T-helper 1 cell treated with Interleukin-12 subunit alpha and Interleukin-12 subunit beta and Interleukin-4 antibody, amounts not matched to agents 30 ng/mL and 1 ng/mL, for 36 hours (primary cell): ENCODE results near the gene AADACL3. TPM values are rescaled to one million over a fixed set of nuclear protein-coding genes. Genes with fewer than 3 reads are reported as not detected.
"Not testable (repeated sequence)": the region's sequence is repeated elsewhere in the genome, so short reads cannot be mapped to it uniquely, and the experiment has no call there.

ENCODE experiments used
- intact Hi-C: fragments of 100-400 bp; cut with micrococcal nuclease; formaldehyde crosslinking; loops from one replicate; pipeline ENCODE4 v1.15.1; 2024
- total RNA-seq: library from RNA; stranded (reverse); gene quantifications from 2 replicates; pipeline ENCODE4 v1.2.3, GENCODE V29; 2022

Gene AADACL3
- total RNA-seq, 1 donor from 2014 or later: not detected

DNA sequence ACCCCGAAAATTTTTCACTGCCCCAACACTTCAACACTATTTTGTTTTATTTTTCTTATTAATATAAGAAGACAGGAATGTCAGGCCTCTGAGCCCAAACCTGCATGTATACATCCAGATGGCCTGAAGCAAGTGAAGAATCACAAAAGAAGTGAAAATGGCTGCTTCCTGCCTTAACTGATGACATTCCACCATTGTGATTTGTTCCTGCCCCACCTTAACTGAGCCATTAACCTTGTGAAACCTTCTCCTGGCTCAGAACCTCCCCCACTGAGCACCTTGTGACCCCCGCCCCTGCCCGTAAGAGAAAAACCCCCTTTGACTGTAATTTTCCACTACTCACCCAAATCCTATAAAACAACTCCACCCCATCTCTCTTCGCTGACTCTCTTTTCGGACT lies 2.3 kb upstream of the AADACL3 start:
- intact Hi-C loops: not testable (repeated sequence)

DNA sequence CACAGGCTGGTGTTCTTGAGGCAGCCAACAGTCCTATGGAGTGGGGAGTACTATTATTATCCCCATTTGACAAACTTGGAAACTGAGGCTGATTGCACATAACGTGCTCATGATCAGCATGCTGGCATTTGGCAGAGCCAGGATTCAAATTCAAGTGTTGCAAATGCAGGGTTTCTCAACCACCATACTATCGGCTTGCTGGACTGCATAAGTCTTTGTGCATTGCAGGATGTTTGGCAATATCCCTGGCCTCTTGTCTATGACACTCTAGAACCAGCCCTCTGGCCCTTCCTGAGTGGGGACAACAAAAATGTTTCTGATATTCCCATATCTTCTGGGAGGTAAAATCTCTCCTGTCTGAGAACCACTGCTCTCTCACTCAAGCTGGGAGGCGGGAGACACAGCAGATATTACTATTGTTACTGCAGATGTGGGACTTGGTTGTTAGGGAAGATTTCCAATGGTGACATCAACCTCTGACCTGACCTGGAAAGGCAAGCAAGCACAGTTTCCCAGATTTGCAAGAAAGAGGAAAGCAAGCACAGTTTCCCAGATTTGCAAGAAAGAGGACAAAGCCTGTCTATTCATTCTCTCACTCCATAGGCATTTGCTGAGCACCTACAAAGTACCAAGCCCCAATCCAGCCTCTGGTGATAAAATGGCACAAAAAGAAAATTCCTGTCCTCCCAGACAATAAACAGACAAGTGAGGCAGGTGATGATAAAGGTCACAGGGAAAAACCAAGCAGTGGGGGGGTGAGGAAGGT lies 1.0 kb upstream of the AADACL3 start:
- intact Hi-C loops: no loop called here

DNA sequence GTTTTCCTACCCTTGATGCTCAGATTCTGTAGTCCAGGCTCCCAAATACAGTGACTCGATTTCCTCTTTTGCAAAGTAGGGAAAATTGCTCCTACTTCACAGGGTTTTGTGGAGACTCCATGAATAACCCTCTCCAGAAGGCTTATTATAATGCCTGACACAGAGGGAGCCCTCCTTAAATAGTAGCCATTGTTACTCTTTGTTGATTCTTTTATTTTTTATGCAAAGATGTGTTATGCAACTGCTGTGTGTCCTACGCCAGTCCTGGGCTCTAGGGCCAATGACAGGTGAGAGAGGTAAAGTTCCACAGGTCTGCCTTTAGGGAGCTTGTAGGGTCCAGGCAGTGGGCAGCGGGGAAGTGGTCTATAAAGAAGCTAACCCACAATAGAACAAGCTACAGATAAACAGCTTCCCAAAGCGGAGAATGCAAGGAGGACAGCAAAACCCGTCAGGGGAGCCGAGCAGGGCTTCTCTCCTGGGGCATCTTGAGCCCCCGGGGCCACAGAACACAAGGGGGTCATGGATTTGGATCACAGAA lies 1.5 kb downstream of the AADACL3 start:
- intact Hi-C loops: no loop called here

DNA sequence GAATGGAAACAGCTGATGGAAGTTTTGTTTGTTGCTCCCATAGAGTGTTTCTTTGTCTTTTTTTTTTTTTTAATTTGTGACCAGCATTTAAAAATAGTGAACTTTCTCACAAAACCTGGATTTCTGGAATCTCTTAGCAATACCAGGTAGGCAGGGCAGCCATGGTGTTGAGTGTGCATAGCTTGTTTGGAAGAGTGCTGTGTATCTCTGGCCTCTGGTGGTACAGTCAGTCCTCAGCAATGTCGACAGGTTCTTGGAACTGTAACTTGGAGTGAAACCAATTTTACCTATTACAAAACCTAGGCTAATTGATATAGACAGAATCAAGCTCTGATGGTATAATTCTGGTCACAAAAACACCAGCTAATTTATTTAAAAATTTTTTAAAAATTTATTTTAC lies 6.7 kb downstream of the AADACL3 start:
- intact Hi-C loops: no loop called here

DNA sequence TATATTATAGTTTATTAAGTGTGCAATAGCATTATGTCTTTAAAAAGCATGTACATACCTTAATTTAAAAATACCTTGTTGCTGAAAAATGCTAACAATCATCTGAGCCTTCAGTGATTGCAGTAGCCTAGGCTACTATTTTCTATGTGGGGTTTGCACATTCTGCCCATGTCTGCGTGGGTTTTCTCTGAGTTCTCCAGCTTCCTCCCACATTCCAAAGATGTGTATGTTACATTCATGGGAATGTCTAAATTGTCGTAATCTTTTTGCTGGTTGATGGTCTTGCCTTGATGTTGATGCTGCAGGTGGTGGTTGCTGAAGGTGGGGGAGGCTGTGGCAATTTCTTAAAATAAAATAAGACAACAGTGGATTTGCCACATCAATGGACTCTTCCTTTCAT lies 12.5 kb downstream of the AADACL3 start:
- intact Hi-C loops: no loop called here

DNA sequence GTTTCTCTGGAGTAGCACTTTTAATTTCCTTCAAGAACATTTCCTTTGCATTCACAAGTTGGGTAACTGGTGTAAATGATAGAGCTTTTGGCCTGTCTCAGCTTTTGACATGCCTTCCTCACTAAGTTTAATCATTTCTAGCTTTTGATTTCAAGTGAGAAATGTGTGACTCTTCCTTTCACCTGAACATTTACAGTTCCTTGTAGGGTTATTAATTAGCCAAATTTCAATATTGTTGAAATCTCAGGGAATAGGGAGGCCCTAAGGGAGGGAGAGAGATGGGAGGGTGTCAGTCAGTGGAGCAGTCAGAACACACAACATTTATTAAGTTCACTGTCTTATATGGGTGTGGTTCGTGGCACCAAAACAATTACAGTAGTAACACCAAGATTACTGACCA lies 14.2 kb downstream of the AADACL3 start:
- intact Hi-C loops: no loop called here

DNA sequence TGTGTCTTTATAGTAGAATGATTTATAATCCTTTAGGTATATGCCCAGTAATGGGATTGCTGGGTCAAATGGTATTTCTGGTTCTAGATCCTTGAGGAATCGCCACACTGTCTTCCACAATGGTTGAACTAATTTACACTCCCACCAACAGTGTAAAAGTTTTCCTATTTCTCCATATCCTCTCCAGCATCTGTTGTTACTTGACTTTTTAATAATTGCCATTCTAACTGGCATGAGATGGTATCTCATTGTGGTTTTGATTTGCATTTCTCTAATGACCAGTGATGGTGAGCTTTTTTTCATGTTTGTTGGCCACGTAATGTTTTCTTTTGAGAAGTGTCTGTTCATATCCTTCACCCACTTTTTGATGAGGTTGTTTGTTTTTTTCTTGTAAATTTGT lies 15.2 kb downstream of the AADACL3 start:
- intact Hi-C loops: not testable (repeated sequence)

DNA sequence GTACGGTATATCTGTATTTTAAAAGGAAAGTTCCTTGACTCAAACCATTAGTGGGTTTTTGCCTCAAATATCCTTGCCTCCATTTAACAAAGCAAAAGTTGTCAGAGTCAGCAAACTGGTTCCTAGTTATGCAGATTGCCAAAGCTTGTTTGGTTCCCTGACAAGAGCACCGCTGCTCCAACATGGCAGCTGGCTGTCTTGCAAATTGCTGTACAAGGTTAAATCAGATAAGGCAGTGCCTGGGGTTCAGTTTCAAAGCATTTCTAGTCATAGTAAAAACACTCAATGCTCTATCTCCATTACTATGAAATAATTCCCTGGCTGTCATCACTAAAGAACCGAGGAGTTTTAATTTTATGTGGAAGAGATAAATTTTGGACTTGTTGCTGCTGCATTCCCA lies 18.7 kb downstream of the AADACL3 start:
- intact Hi-C loops: no loop called here

DNA sequence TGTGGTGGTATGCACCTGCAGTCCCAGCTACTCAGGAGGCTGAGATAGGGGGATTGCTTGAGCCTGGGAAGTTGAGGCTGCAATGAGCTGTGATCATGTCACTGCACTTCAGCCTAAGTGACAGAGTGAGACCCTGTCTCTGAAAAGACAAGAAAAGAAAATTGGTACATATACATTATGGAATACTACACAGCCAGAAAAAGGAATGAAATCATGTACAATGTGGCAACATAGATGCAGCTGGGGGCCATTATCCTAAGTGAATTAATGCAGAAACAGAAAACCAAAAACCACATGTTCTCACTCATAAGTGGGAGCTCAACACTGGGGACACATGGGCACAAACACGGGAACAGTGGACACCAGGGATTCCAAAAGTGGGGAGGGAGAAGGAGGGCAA lies 23.0 kb downstream of the AADACL3 start:
- intact Hi-C loops: no loop called here

DNA sequence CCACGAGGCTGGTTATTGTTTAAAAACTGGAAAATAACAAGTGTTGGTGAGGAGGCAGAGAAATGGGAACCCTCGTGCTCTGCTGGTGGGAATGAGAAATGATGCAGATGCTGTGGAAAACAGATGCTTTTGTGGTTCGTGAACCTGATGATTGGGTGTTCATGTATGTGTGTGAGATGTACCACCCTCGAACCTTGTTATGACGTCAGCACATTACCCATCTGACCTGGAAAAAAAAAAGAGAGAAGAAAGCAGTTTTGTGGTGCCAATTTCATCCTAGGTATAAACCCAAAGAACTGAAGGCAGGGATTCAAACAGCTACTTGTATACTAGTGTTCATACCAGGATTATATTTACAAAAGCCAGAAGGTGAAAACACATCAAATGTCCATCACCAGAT lies 23.7 kb downstream of the AADACL3 start:
- intact Hi-C loops: no loop called here

DNA sequence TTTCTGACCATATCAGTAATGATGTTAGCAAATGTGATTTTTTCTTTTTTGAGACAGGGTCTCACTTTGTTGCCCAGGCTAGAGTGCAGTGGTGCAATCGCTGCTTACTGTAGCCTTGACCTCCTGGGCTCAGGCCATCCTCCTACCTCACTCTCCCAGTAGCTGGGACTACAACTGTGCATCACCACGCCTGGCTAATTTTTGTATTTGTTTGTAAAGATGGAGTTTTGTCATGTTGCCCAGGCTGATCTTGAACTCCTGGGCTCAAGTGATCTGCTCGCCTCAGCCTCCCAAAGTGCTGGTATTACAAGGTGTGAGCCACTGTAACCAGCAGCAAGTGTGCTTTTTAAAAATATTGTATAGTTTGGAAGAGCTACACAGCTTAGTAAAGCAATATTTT lies 26.0 kb downstream of the AADACL3 start:
- intact Hi-C loops: no loop called here

DNA sequence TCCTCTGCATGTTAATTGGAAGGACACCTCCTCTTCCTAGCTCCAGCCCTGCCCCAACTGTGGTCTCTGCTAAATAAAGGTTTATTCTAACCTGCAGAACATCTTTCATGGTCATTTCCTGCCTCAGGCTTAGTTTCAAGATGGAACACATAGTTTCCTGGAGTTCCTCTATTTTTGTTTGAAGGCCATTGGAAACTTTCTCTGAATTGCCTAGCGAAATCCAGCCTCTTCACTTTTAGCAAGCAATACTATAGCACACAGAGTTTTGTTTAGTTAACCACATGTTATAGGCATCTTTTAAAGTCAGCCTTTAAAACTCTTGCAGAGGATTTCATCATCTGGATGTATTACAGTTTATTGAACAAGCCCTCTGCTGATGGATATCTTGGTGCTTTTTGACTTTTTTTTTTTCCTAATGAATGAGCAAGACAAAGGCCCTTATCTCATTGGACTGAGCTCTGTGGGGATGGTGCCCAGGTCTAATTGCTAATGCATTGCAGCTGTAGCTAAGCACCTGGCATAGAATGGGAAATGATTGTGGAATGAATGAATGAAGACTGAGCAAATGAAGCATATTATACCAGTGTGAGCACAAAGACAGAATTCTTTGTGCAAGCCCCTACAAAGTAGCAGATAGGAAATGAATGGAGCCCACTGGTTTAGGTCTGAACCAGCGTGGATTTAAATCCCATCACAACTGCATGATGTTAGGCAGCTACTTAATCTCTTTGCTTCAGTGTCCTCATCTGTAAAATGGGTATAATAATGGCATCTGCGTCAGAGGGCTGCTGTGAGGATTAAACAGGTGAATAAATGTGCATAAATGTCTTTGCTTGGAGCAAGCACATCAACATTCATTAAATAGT lies 29.4 kb downstream of the AADACL3 start:
- intact Hi-C loops: no loop called here

DNA sequence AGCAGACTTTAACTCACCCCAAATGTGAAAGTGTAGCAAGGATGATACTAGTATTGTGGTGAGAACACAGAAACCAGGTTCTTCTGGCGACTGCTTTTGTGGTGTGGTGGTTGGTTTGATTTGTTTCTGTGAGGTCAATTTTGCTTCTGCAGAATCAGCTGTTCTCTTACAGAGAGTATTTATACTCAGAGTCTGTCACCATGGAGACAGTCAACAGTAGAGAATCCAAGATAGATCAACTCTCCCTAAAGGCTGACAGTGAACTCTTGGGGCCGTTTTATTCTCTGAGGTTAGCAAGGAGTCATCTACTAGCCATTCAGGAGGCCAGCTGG lies 30.0 kb downstream of the AADACL3 start, which contains the start of gene CFAP107:
TSS of gene CFAP107 (plus strand) at position 209 of the 332 bp plus-strand sequence. CDS start 231 bp downstream, outside the sequence.
- intact Hi-C loops: no loop called here

DNA sequence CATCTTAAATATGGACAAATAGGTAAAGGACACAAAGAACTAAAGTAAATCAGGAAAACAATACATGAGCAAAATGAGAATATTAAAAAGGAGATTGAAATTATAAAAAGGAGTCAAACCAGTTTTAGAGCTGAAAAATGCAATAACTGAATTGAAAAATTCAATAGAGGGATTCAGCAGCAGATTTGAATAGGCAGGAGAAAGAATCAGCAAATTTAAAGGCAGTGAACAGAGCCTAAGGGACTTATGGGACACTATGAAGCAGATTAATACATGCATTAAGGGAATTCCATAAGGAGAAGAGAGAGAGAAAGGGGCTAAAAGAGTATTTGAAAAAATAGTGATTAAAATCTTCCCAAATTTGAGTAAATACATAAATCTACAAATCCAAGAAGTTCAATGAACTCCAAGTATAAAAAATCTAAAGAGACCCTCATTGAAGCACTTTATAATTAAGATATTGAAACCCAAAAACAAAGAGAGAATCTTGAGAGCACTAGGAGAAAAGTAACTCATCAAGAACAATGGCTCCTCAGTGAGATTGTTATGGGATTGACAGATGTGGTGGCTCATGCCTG lies 33.0 kb downstream of the AADACL3 start:
- intact Hi-C loops: no loop called here

DNA sequence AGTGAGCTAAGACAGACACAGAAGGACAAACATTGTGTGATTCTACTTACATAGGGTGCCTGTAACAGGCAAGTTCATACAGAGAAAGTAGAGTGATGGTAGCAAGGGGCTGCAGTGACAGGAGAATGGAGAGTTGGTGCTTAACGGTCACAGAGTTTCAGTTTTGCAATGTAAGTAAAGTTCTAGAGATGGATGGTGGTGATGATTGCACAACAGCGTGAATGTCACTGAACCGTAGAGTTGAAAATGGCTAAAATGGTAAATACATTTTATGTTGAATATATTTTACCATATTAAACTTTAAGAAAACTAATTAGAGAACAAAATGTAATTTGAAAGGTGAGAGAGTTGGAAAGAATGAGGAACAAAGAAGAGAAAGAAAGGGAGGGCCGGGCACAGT lies 38.8 kb downstream of the AADACL3 start:
- intact Hi-C loops: no loop called here

DNA sequence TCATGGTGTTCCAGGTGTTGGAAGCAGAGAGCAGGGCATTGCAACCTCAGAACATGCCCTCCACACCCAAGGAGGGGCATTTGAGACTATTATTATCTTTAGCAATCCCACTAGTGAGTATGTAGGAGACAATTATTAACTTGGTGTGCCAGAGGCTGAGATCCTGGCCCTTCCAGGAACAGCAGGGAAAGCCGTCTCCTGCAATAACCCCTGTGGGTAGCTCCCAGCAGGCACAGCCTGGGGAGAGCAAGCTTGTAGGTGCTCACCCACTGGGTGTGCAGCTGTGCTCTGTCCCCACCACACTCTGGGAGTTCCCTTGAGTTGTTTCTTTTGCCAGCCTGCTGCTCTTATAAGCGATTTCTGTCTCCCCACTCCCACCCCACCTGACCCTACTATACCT lies 40.4 kb downstream of the AADACL3 start:
- intact Hi-C loops: no loop called here

DNA sequence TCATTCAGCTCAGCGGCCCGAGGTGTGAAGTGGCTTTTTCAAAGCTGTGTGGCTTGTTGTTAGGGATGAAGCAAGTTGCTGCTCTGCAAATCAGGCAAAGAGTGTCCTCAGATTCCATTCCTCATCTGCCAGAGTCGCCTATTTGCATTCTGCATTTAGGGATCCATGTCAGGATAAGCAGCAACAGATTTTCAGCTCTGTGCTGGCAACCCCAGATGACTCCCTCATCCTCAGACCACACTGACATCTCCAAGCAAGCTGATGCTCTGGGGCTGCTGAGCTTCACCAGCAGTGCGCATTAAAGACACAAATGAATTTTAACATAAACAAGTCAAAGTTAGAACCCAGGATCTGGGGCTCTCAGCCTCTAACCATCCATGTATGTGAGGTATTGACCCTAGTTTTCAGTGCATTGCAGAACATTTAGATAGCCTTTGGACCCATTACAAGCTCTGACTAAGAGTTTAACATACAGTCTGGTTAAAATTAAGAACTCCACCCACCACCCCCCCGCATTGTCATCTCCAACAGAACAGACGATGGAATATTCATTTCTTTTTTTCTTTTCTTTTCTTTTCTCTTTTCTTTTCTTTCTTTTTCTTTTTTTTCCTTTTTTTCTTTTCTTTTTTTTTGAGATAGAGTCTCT lies 41.0 kb downstream of the AADACL3 start:
- intact Hi-C loops: no loop called here

DNA sequence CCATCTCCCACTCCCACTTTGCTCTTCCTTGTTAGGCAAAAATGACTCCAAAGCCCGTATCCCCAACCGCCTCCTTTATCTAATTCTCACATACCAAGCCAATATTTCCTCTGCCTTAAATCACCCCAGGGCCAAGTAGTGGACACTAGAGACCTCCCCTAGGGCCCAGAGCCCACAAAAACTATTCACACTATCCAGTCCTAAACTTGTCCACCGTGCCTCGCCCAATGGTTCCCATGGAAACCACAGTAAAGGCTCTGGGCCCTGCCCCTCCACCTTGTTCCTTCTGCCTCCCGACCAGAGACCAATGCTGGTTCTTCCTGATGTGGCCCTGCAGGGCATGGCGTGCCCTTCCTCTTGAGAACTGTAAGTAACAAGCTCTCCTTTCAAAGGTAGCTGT lies 41.9 kb downstream of the AADACL3 start:
- intact Hi-C loops: no loop called here

DNA sequence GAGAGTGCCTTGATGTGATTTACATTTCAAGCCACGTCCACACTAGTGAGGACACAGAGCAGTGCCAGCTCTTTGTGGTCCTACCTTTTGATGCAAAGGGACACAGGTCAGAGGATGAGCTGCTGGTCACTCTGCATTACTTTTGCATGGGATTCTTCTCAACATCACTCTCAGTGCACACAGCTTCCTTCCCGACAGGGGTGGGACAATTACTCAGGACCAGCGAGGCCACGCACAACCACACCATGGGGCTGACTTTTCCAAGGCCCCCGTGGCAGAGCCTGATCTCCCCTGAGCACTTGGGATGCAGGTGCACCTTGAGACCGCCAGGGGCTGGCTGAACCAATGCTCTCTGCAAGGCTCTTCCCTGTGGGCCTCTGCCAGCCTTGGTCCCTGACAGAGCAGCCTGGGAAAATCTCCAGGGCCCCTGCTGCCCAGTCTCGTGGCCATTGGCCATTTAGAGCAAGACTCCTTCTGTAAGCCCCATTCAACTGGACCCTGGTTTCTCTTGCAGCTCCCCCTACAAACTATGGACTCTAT lies 44.4 kb downstream of the AADACL3 start:
- intact Hi-C loops: no loop called here

DNA sequence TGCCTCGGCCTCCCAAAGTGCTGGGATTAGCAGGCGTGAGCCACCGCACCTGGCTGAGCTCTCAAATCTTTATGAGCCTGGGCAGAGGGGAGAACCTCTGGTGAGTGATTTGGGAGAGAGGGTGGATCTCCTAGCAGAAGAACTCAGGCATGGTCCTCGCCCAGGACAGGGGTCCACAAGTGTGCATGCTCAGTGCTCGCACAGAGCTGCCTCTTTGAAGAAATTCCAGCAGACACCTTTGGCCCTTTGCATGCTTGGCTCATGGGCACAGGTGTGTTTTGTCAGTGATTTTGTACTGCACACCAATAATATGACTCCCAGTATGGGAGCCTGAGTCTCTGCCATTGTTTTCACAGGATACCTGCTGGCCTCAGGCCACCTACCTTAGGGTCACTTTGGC lies 45.9 kb downstream of the AADACL3 start:
- intact Hi-C loops: no loop called here

DNA sequence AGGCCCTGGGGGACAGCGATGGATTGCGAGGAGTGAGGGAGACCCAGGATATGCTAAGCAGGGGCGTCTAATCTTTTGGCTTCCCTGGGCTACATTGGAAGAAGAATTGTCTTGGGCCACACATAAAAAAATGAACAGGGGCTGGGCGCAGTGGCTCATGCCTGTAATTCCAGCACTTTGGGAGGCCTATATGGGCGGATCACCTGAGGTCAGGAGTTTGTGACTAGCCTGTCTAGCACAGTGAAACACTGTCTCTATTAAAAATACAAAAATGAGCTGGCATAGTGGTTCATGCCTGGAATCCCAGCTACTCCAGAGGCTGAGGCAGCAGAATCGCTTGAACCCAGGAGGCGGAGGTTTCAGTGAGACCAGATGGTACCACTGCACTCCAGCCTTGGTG lies 46.9 kb downstream of the AADACL3 start:
- intact Hi-C loops: no loop called here
